ENCODE data around the gene MIPOL1. TPM values are rescaled to one million over a fixed set of nuclear protein-coding genes. Genes with fewer than 3 reads are reported as not detected.

The MIPOL1 gene
- total RNA-seq, 1 donor from 2014 or later: 18.4 TPM

DNA sequence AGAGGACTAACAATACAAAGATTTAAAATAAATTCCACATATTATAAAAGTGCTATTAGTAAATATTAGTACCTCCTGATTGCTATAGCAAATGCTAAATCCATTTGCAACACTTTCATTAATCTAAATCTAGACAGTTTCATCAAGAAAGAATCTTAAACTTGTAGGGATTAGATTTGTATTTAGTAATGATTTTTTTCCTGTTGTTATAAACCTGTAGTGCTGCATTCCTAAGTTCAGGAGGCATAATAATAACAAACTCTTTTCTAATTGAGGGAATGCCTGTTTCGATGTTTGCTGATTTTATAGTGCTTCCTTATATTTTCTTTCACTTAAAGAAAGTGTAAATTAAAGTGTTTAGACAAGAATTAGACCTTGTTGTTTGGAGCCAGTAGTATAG is 231.2 kb downstream of the MIPOL1 start:
- Histone ChIP-seq H3K4me3 (no peak overlapping the region), H3K9me3 (ENCODE audit: low read depth) (no peaks in the 10 kb centered on the region), H3K27ac (no peak overlapping the region), H3K4me1 (no peaks in the 10 kb centered on the region), H3K36me3 (no peaks in the 10 kb centered on the region), H3K27me3 (no peaks in the 10 kb centered on the region), H3K4me2 (no peak overlapping the region), H3K9ac (no peak overlapping the region), H4K20me1 (ENCODE audit: low read depth) (no peaks in the 10 kb centered on the region), H3F3A (ENCODE audit: low read depth) (no peaks in the 10 kb centered on the region), H3K79me2 (ENCODE audit: low read depth) (no peaks in the 10 kb centered on the region), H2AFZ (replicated peaks) (no peak overlapping the region)
- TF ChIP-seq EZH2 (IDR thresholded peaks at IDR 0.05) (no peak), EZH2phosphoT487 (IDR thresholded peaks at IDR 0.05) (no peak)
- TF ChIP-seq, protein P1, sequence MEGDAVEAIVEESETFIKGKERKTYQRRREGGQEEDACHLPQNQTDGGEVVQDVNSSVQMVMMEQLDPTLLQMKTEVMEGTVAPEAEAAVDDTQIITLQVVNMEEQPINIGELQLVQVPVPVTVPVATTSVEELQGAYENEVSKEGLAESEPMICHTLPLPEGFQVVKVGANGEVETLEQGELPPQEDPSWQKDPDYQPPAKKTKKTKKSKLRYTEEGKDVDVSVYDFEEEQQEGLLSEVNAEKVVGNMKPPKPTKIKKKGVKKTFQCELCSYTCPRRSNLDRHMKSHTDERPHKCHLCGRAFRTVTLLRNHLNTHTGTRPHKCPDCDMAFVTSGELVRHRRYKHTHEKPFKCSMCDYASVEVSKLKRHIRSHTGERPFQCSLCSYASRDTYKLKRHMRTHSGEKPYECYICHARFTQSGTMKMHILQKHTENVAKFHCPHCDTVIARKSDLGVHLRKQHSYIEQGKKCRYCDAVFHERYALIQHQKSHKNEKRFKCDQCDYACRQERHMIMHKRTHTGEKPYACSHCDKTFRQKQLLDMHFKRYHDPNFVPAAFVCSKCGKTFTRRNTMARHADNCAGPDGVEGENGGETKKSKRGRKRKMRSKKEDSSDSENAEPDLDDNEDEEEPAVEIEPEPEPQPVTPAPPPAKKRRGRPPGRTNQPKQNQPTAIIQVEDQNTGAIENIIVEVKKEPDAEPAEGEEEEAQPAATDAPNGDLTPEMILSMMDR (IDR thresholded peaks at IDR 0.05): no peak
- Mint-ChIP-seq H3K4me3 (no peak overlapping the region), H3K36me3 (no peaks in the 10 kb centered on the region), H3K27me3 (ENCODE audit: insufficient read depth, low read depth) (no peaks in the 10 kb centered on the region), H3K27ac (no peak overlapping the region), H3K9me3 (no peaks in the 10 kb centered on the region), H3K4me1 (no peaks in the 10 kb centered on the region)
- DNase-seq (ENCODE audit: low spot score): no peak

- Histone ChIP-seq H3K27me3 (no peaks in the 10 kb centered on the region), H3K79me2 (ENCODE audit: low read depth) (no peaks in the 10 kb centered on the region), H3K4me2 (no peak overlapping the region), H3K4me1 (no peaks in the 10 kb centered on the region), H3K36me3 (no peaks in the 10 kb centered on the region), H3F3A (ENCODE audit: low read depth) (no peaks in the 10 kb centered on the region), H2AFZ (replicated peaks) (no peak overlapping the region), H3K9me3 (ENCODE audit: low read depth) (no peaks in the 10 kb centered on the region), H3K4me3 (no peak overlapping the region), H4K20me1 (ENCODE audit: low read depth) (no peaks in the 10 kb centered on the region), H3K27ac (no peak overlapping the region), H3K9ac (no peak overlapping the region)
- Mint-ChIP-seq H3K4me1 (no peaks in the 10 kb centered on the region), H3K4me3 (no peak overlapping the region), H3K27ac (no peak overlapping the region), H3K27me3 (ENCODE audit: insufficient read depth, low read depth) (no peaks in the 10 kb centered on the region), H3K36me3 (no peaks in the 10 kb centered on the region), H3K9me3 (no peaks in the 10 kb centered on the region)
- DNase-seq (ENCODE audit: low spot score): no peak
- TF ChIP-seq, protein P1 (IDR thresholded peaks at IDR 0.05): no peak
- TF ChIP-seq EZH2 (IDR thresholded peaks at IDR 0.05): no peak
- TF ChIP-seq EZH2phosphoT487 (IDR thresholded peaks at IDR 0.05): no peak
Measured at GRCh38 chr14:37429618-37430017, 231.9 kb downstream of the MIPOL1 start.

DNA sequence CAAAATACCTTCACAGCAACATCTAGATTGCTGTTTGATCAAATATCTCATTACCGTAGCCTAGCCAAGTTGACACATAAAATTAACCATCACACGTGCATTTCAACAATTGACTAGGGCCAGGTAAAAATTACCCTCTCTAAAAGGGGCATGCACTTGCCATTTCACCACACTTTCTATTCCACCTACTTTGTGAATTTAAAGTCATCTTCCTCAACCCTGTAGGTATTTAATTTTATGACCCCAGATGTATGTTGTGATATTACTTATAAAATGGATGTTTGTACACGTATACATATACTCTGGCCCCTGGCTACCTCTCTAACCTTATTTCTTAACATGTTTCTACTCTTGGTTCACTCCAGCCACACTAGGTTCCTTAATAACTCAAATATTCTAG is 237.1 kb downstream of the MIPOL1 start:
- Histone ChIP-seq H4K20me1 (ENCODE audit: low read depth) (no peaks in the 10 kb centered on the region), H3K9me3 (ENCODE audit: low read depth) (no peaks in the 10 kb centered on the region), H2AFZ (replicated peaks) (no peak overlapping the region), H3K27ac (no peak overlapping the region), H3K9ac (no peak overlapping the region), H3F3A (ENCODE audit: low read depth) (no peaks in the 10 kb centered on the region), H3K4me3 (no peak overlapping the region), H3K4me2 (no peak overlapping the region), H3K27me3 (no peaks in the 10 kb centered on the region), H3K4me1 (peaks cover 10% of the 10 kb centered on the region), H3K36me3 (no peaks in the 10 kb centered on the region), H3K79me2 (ENCODE audit: low read depth) (no peaks in the 10 kb centered on the region)
- Mint-ChIP-seq H3K27ac (no peak overlapping the region), H3K4me1 (peaks cover 6% of the 10 kb centered on the region), H3K27me3 (ENCODE audit: insufficient read depth, low read depth) (no peaks in the 10 kb centered on the region), H3K36me3 (no peaks in the 10 kb centered on the region), H3K9me3 (no peaks in the 10 kb centered on the region), H3K4me3 (no peak overlapping the region)
- TF ChIP-seq, protein P1 (IDR thresholded peaks at IDR 0.05): no peak
- no peak for TF ChIP-seq EZH2 (IDR thresholded peaks at IDR 0.05)
- no peak for TF ChIP-seq EZH2phosphoT487 (IDR thresholded peaks at IDR 0.05)
- DNase-seq (ENCODE audit: low spot score): no peak
